ENCODE data around the gene RRP15.

DNA sequence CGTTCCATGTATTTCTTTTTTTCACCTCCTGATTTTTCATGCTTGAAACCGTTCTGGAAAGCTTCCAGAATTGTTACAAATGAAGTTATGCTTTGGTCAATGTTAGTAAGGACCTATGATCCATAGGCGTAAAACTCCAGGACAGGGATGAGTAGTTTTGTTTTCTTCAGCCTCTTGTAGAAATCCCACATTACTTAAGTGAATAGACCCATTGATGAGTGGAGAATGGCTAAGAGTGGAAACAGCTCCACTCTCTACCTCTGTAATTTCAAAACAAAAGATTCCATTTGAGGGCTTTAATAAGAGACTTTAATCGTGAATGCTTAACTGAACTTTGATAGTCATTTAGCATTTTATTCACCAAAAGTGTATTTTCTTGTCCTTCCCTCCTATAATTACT lies 57.0 kb downstream of the RRP15 start:
- TF ChIP-seq, protein P1, sequence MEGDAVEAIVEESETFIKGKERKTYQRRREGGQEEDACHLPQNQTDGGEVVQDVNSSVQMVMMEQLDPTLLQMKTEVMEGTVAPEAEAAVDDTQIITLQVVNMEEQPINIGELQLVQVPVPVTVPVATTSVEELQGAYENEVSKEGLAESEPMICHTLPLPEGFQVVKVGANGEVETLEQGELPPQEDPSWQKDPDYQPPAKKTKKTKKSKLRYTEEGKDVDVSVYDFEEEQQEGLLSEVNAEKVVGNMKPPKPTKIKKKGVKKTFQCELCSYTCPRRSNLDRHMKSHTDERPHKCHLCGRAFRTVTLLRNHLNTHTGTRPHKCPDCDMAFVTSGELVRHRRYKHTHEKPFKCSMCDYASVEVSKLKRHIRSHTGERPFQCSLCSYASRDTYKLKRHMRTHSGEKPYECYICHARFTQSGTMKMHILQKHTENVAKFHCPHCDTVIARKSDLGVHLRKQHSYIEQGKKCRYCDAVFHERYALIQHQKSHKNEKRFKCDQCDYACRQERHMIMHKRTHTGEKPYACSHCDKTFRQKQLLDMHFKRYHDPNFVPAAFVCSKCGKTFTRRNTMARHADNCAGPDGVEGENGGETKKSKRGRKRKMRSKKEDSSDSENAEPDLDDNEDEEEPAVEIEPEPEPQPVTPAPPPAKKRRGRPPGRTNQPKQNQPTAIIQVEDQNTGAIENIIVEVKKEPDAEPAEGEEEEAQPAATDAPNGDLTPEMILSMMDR (conservative IDR thresholded peaks at IDR 0.05; ENCODE audit: low read depth in 2 of 2): no peak
- TF ChIP-seq POLR2AphosphoS5 (IDR thresholded peaks at IDR 0.05; ENCODE audit: low read depth): no peak
- TF ChIP-seq EZH2 (IDR thresholded peaks at IDR 0.05; ENCODE audit: low read depth, unreplicated experiment): no peak
- no peak for TF ChIP-seq CREB1 (CRISPR knock-in tag; IDR thresholded peaks at IDR 0.05; ENCODE audit: low read depth)
- no peak for TF ChIP-seq EZH2phosphoT487 (IDR thresholded peaks at IDR 0.05; ENCODE audit: unreplicated experiment)
- TF ChIP-seq, protein P2, sequence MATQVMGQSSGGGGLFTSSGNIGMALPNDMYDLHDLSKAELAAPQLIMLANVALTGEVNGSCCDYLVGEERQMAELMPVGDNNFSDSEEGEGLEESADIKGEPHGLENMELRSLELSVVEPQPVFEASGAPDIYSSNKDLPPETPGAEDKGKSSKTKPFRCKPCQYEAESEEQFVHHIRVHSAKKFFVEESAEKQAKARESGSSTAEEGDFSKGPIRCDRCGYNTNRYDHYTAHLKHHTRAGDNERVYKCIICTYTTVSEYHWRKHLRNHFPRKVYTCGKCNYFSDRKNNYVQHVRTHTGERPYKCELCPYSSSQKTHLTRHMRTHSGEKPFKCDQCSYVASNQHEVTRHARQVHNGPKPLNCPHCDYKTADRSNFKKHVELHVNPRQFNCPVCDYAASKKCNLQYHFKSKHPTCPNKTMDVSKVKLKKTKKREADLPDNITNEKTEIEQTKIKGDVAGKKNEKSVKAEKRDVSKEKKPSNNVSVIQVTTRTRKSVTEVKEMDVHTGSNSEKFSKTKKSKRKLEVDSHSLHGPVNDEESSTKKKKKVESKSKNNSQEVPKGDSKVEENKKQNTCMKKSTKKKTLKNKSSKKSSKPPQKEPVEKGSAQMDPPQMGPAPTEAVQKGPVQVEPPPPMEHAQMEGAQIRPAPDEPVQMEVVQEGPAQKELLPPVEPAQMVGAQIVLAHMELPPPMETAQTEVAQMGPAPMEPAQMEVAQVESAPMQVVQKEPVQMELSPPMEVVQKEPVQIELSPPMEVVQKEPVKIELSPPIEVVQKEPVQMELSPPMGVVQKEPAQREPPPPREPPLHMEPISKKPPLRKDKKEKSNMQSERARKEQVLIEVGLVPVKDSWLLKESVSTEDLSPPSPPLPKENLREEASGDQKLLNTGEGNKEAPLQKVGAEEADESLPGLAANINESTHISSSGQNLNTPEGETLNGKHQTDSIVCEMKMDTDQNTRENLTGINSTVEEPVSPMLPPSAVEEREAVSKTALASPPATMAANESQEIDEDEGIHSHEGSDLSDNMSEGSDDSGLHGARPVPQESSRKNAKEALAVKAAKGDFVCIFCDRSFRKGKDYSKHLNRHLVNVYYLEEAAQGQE (IDR thresholded peaks at IDR 0.05; ENCODE audit: unreplicated experiment): no peak
- TF ChIP-seq ZNF331 (CRISPR knock-in tag; IDR thresholded peaks at IDR 0.05; ENCODE audit: low read depth): no peak
- TF ChIP-seq ETS1 (IDR thresholded peaks at IDR 0.05): no peak
